Measurements from ENCODE around the gene CDR2. TPM values are rescaled to one million over a fixed set of nuclear protein-coding genes. Genes with fewer than 3 reads are reported as not detected.
A peak's percentile ranks its signal among the peaks of the same experiment; 100 is the strongest.
"Not testable (repeated sequence)": the region's sequence is repeated elsewhere in the genome, so short reads cannot be mapped to it uniquely, and the experiment has no call there.

CDR2 gene
- total RNA-seq, 2 experiments from 2014 or later = 43.5 to 45.4 TPM

GRCh38 chr16:22373662-22374310 is 633 bp downstream of the CDR2 start:
- DNase-seq = peak; percentile 34
- Mint-ChIP-seq H3K9me3 (no peaks in the 10 kb centered on the region), H3K27me3 (no peaks in the 10 kb centered on the region), H3K27ac (peak overlapping the region; percentile 96), H3K4me3 (peak overlapping the region; percentile 92), H3K36me3 (ENCODE audit: low read depth) (peaks cover 29% of the 10 kb centered on the region), H3K4me1 (peaks cover 49% of the 10 kb centered on the region)
- ChIA-PET POLR2A (no interaction called here), CTCF (interaction anchor here (0.6 to 1.4 kb wide), 5 partner anchors 10 to 1096 kb away, joined by 3 to 7 read pairs (median 3); partner anchors contain the start of gene CRYM)

GRCh38 chr16:22372882-22373661 is 1.3 kb downstream of the CDR2 start:
- Mint-ChIP-seq H3K4me1 (peaks cover 54% of the 10 kb centered on the region), H3K27me3 (no peaks in the 10 kb centered on the region), H3K27ac (peak overlapping the region; percentile 96), H3K36me3 (ENCODE audit: low read depth) (peaks cover 33% of the 10 kb centered on the region), H3K9me3 (no peaks in the 10 kb centered on the region), H3K4me3 (peak overlapping the region; percentile 92)
- peak; percentile 36 for DNase-seq
- CTCF ChIA-PET = interaction anchor here (0.6 to 1.4 kb wide), 5 partner anchors 9 to 1095 kb away, joined by 3 to 7 read pairs (median 3); partner anchors contain the start of gene CRYM
- POLR2A ChIA-PET = no interaction called here

GRCh38 chr16:22370038-22370820 is 4.2 kb downstream of the CDR2 start:
- peaks cover 4% of the 10 kb centered on the region for H3K9me3 Mint-ChIP-seq
- POLR2A ChIA-PET = no interaction called here
- H3K36me3 Mint-ChIP-seq (ENCODE audit: low read depth) = peaks cover 51% of the 10 kb centered on the region
- H3K27ac Mint-ChIP-seq = peak overlapping the region; percentile 23
- H3K27me3 Mint-ChIP-seq = no peaks in the 10 kb centered on the region
- no peak for DNase-seq
- H3K4me3 Mint-ChIP-seq = peak overlapping the region; percentile 92
- peaks cover 68% of the 10 kb centered on the region for H3K4me1 Mint-ChIP-seq
- CTCF ChIA-PET = interaction anchor here (0.6 to 1.8 kb wide), 5 partner anchors 12 to 32 kb away, joined by 3 to 9 read pairs (median 3); no protein-coding TSS in a partner anchor

- CTCF ChIA-PET = interaction anchor here (0.6 to 1.8 kb wide), 5 partner anchors 12 to 31 kb away, joined by 3 to 9 read pairs (median 3); no protein-coding TSS in a partner anchor
- Mint-ChIP-seq H3K36me3 (ENCODE audit: low read depth) (peaks cover 60% of the 10 kb centered on the region), H3K4me1 (peaks cover 72% of the 10 kb centered on the region)
Observed at GRCh38 chr16:22369221-22369811, 5.1 kb downstream of the CDR2 start.

GRCh38 chr16:22368200-22368826 is 6.1 kb downstream of the CDR2 start:
- CTCF ChIA-PET = interaction anchor here (0.6 to 1.0 kb wide), 3 partner anchors 9 to 17 kb away, joined by 3 to 4 read pairs (median 3); no protein-coding TSS in a partner anchor
- H3K27ac Mint-ChIP-seq = peak overlapping the region; percentile 25
- H3K4me3 Mint-ChIP-seq = not testable (repeated sequence)

More at GRCh38 chr16:22369221-22369811, 5.1 kb downstream of the CDR2 start:
- peak overlapping the region; percentile 25 for H3K4me3 Mint-ChIP-seq
- DNase-seq = no peak
- no peaks in the 10 kb centered on the region for H3K27me3 Mint-ChIP-seq
- peaks cover 4% of the 10 kb centered on the region for H3K9me3 Mint-ChIP-seq
- H3K27ac Mint-ChIP-seq = peak overlapping the region; percentile 83
- POLR2A ChIA-PET = no interaction called here

GRCh38 chr16:22366889-22367288 is 7.5 kb downstream of the CDR2 start:
- Mint-ChIP-seq H3K27ac (no peak overlapping the region), H3K4me1 (peaks cover 74% of the 10 kb centered on the region), H3K27me3 (no peaks in the 10 kb centered on the region), H3K4me3 (no peak overlapping the region), H3K9me3 (peaks cover 4% of the 10 kb centered on the region), H3K36me3 (ENCODE audit: low read depth) (peaks cover 71% of the 10 kb centered on the region)
- ChIA-PET POLR2A (no interaction called here), CTCF (interaction anchor here (1.2 kb wide), 1 partner anchor 20 kb away, joined by 3 read pairs; no protein-coding TSS in a partner anchor)
- no peak for DNase-seq

More at GRCh38 chr16:22368200-22368826, 6.1 kb downstream of the CDR2 start:
- DNase-seq, POLR2A ChIA-PET, H3K9me3 Mint-ChIP-seq, H3K27me3 Mint-ChIP-seq: not testable (repeated sequence)
- Mint-ChIP-seq H3K4me1 (peaks cover 78% of the 10 kb centered on the region), H3K36me3 (ENCODE audit: low read depth) (peaks cover 64% of the 10 kb centered on the region)

GRCh38 chr16:22366371-22366770 is 8.0 kb downstream of the CDR2 start:
- ChIA-PET POLR2A (no interaction called here), CTCF (interaction anchor here (1.2 kb wide), 2 partner anchors 20 to 36 kb away, joined by 3 read pairs; no protein-coding TSS in a partner anchor)
- Mint-ChIP-seq H3K9me3 (peaks cover 4% of the 10 kb centered on the region), H3K27me3 (no peaks in the 10 kb centered on the region), H3K4me3 (no peak overlapping the region), H3K27ac (no peak overlapping the region), H3K4me1 (peaks cover 72% of the 10 kb centered on the region), H3K36me3 (ENCODE audit: low read depth) (peaks cover 70% of the 10 kb centered on the region)
- DNase-seq = no peak

- CTCF ChIA-PET = interaction anchor here (1.2 to 1.4 kb wide), 2 partner anchors 9 to 33 kb away, joined by 3 to 4 read pairs; no protein-coding TSS in a partner anchor
Observed at GRCh38 chr16:22364241-22364640, 10.2 kb downstream of the CDR2 start.

GRCh38 chr16:22360963-22361659 is 13.3 kb downstream of the CDR2 start:
- no peak overlapping the region for H3K4me3 Mint-ChIP-seq
- ChIA-PET CTCF (interaction anchor here (0.6 to 1.2 kb wide), 3 partner anchors 15 to 57 kb away, joined by 3 to 5 read pairs (median 3); no protein-coding TSS in a partner anchor), POLR2A (no interaction called here)
- DNase-seq = no peak
- H3K27me3 Mint-ChIP-seq = no peaks in the 10 kb centered on the region
- peaks cover 62% of the 10 kb centered on the region for H3K36me3 Mint-ChIP-seq (ENCODE audit: low read depth)
- H3K9me3 Mint-ChIP-seq = peaks cover 2% of the 10 kb centered on the region
- peaks cover 68% of the 10 kb centered on the region for H3K4me1 Mint-ChIP-seq
- peak overlapping the region; percentile 17 for H3K27ac Mint-ChIP-seq

More at GRCh38 chr16:22364241-22364640, 10.2 kb downstream of the CDR2 start:
- H3K27ac Mint-ChIP-seq = no peak overlapping the region
- no peak overlapping the region for H3K4me3 Mint-ChIP-seq
- peaks cover 67% of the 10 kb centered on the region for H3K4me1 Mint-ChIP-seq
- POLR2A ChIA-PET = no interaction called here
- DNase-seq = no peak
- no peaks in the 10 kb centered on the region for H3K27me3 Mint-ChIP-seq
- peaks cover 4% of the 10 kb centered on the region for H3K9me3 Mint-ChIP-seq
- H3K36me3 Mint-ChIP-seq (ENCODE audit: low read depth) = peaks cover 72% of the 10 kb centered on the region

GRCh38 chr16:22359679-22360078 is 14.7 kb downstream of the CDR2 start:
- Mint-ChIP-seq H3K4me3 (no peak overlapping the region), H3K9me3 (no peaks in the 10 kb centered on the region), H3K27me3 (no peaks in the 10 kb centered on the region), H3K27ac (peak overlapping the region; percentile 36), H3K4me1 (peaks cover 68% of the 10 kb centered on the region), H3K36me3 (ENCODE audit: low read depth) (peaks cover 60% of the 10 kb centered on the region)
- POLR2A ChIA-PET = no interaction called here
- CTCF ChIA-PET = interaction anchor here (1.2 kb wide), 1 partner anchor 8 kb away, joined by 3 read pairs; no protein-coding TSS in a partner anchor
- DNase-seq = no peak

- Mint-ChIP-seq H3K27ac (peak overlapping the region; percentile 96), H3K36me3 (ENCODE audit: low read depth) (peaks cover 58% of the 10 kb centered on the region), H3K4me3 (peak overlapping the region; percentile 37), H3K27me3 (no peaks in the 10 kb centered on the region), H3K9me3 (no peaks in the 10 kb centered on the region), H3K4me1 (peaks cover 77% of the 10 kb centered on the region)
- peak; percentile 54 for DNase-seq
- POLR2A ChIA-PET = no interaction called here
- CTCF ChIA-PET = interaction anchor here (0.6 to 2.0 kb wide), 5 partner anchors 10 to 126 kb away, joined by 3 to 9 read pairs (median 4); no protein-coding TSS in a partner anchor
Observed at GRCh38 chr16:22358000-22358399, 16.4 kb downstream of the CDR2 start.

Measured in activated CD4-positive, alpha-beta T cell treated with anti-CD3 and anti-CD28 coated beads, Interleukin-2, amount 10 ng/mL, durations not matched to agents 7 days and 5 days (primary cell).